Measurements from ENCODE around the gene WDR64.
"Not testable (repeated sequence)": the region's sequence is repeated elsewhere in the genome, so short reads cannot be mapped to it uniquely, and the experiment has no call there.

Gene WDR64

GRCh38 chr1:241632987-241633386, 19.1 kb upstream of the WDR64 start:
- DNase-seq: no peak

GRCh38 chr1:241635556-241636152, 16.4 kb upstream of the WDR64 start:
- no peak for DNase-seq

GRCh38 chr1:241636291-241636690, 15.8 kb upstream of the WDR64 start:
- no peak for DNase-seq

DNA sequence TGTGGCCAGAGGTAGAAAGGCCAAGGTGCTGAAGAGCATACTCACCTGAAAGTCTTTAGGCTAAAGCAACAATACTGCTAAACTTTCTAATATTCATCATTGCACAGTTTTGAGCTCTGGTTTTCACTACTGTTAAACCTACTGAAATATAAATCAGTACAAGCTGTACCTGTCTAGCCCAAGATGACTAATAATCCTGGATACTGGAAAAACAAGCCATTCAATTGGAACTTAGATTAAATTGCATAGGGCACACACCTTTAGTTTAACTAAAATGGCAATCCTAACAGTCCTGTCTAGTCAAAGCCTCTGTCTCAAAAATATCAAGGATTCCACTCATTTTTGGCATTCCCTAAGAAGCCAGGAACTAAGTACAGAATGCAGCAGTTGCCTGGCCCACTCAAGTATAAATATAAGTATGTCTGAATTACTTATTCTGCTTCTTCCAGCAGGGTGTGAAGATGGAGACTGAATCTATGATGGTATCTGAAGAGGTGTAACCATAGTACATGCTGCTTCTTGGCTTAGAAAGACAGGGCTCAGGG, 15.0 kb upstream of the WDR64 start:
- no peak for DNase-seq

GRCh38 chr1:241637604-241638003, 14.5 kb upstream of the WDR64 start:
- no peak for DNase-seq

DNA sequence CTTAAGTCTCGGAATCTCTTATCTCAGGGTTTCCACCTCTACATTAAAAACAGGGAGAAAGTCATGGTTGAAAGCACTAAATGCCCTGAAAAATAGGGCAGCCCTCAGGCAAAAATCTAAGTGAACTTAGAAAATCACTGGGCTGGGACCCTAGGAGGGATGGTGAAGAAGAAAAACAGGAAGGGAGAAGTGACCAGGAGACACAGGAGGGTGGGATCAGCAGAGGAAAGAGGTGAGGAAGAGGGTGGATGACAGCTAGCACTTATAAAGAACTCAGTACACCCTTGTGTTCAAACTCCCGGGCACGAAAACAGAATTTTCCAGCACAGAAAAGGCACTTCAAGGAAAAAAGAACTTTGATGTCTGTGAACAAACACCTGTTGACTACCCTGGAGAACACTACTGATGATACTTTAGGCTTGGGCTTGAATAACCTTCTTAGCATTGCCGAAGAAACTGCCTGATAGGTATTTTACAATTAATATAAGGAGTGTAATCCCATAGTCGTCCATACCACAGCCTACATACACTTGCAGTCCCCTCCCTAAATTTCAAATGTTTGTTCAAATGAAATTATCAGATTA, 13.9 kb upstream of the WDR64 start:
- no peak for DNase-seq

- DNase-seq: no peak
Measured at GRCh38 chr1:241638909-241639622, 13.0 kb upstream of the WDR64 start.

DNA sequence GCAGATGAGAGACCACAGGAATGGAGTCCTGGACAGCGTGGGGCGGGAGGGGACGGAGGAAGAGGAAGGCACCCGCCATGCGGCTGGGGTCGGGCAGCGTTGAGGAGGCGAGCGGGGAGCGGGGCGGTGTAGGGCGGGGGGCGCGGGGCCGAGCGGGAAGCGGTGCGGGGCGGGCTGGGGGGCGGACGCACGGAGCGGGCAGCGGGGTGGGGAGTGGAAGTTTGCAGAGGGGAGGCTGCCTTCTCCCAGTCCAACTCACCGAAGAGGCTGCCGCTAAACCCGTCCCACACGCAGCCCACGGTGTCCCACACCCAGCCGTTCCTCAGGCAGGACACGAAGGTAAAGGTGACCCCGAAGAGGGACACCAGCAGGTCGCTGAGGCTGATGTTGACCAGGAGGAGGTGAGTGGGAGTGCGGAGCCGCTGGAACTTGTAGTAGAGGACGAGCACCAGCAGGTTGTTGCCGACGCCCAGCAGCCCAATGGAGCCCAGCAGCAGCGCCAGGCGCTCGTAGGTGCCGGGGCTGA, 12.4 kb upstream of the WDR64 start:
- DNase-seq: peak; percentile 86

DNA sequence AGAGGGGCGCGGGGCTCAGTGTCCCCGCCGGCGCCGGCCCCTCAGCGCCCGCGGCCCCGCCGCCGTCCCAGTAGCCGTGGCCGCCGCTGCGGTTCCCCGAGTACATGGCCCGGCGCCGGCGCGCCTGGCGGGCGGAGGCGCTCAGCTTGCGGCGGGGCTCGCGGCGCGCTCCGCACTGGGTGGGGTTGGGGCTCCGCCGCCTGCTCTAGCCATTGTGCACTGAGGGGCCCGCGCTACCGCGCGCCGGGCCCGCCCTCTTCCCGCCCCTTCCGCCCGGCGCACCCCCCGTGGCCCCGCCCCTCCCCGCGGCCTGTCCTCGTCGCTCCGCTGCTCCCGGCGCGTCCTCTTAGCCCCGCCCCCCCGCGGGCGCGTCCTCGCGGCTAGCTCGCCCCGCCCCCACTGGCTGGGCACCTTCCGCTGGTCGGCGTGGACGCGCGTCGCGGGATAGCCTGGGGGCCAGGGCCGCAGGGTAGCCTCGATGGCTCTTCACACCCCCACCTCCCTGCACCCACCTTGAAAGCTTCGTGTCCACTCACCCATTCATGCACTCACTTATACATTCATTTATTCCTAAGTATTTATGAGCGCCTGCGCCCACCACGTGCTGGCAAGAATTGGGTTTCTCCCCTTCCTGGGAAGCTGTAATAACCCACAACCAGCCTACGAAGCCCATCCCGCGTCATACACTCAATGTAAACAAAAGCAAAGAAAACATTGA, 11.8 kb upstream of the WDR64 start, which contains the start of the genes CHML and OPN3:
TSS of gene CHML (minus strand) at position 221 of the 718 bp plus-strand sequence. CDS start 4,603 bp downstream, outside the sequence.
TSS of gene OPN3 (minus strand) at position 221 of the 718 bp plus-strand sequence. CDS start at position 106, 115 bp downstream.
- peak; percentile 97 for DNase-seq

- DNase-seq: no peak
Measured at GRCh38 chr1:241640867-241641622, 11.0 kb upstream of the WDR64 start.

GRCh38 chr1:241641773-241642592, 10.1 kb upstream of the WDR64 start:
- DNase-seq: no peak

DNA sequence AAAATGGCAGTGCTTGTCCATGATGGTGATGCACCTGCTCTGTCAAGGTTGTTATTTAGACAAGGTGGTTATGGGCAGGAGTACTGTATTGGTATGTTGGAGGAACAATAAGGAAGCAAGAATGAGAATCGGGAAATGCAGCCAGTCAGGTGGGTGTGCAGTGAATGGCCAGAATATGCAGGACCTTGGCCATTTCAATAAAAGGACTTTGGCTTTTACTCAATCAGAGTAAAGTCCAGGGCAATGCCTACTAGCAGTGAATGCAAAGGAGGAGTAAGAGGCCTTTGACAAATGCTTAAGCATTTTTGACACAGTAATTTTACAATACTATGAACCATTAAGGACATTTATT, 9.5 kb upstream of the WDR64 start:
- DNase-seq: no peak

DNA sequence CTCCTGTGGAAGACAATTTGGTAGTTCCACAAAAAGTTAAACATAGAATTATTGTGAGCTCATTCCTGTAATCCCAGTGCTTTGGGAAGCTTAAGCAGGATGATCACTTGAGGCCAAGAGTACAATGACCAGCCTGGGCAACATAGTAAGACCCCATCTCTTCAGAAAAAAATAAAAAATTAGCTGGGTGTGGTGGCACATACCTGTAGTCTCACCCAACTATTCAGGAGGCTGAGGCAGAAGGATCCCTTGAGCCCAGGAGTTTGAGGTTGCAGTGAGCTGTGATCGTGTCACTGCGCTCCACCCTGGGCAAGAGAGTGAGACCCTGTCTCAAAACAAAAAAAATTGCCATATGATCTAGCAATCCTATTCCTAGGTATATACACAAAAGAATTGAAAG, 7.8 kb upstream of the WDR64 start:
- no peak for DNase-seq

DNA sequence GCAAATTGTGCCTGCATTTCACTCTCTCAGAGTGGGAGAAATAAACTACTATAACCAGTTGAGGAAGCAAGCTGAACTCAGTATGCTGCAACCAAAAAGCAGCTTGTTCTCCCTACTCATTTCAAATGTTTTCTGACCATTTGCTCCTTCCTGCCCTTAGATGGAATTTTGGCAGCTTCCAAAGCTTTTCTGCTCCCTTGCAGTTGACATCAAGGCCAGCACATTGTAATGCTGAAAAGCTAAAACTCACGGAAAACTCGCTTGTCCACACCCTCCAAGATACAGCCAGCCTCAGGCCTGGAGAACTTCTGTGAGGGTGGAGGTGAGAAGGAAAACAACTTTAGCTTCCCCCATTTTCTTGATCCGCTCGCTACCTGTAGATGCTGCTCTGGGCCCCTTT, 6.9 kb upstream of the WDR64 start:
- DNase-seq: no peak

DNA sequence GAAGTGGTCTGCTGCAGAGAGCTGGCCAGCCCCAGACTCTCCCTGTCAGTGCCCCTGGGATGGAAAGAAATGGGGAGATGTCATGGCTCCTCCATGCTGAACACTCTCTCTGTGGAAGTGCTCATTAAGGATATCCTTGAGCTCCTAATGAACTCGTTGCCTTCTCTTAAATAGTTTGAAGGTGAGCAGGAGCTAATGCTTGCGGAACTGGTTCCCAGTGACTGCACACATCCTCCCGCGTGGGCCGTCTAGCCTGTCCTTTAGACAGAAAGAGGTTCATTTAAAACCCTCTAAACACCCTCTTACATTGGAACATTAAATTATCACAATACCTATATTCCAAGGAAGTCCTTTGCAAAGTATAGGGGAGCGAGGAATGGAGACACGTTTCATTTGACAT, 5.9 kb upstream of the WDR64 start:
- no peak for DNase-seq

- DNase-seq: no peak
Measured at GRCh38 chr1:241647658-241648057, 4.4 kb upstream of the WDR64 start.

DNA sequence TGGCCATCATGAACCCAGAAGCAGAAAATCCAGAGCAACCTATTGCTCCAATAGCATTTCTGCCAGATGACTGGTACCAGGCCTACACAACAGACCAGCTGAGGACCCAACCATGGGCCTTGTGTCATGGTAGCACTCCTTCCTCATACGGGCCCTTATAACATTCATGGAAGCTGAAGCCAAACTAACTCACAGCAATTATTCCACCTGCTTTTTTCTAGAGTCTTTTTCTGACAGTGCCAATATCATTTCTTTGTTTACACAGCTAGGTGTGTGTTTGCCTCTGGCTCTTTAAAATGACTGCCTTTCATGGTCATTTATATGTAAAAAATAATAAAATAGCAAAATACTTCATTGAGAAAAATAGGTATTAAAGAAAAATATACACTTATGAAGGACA, 3.9 kb upstream of the WDR64 start:
- no peak for DNase-seq

DNA sequence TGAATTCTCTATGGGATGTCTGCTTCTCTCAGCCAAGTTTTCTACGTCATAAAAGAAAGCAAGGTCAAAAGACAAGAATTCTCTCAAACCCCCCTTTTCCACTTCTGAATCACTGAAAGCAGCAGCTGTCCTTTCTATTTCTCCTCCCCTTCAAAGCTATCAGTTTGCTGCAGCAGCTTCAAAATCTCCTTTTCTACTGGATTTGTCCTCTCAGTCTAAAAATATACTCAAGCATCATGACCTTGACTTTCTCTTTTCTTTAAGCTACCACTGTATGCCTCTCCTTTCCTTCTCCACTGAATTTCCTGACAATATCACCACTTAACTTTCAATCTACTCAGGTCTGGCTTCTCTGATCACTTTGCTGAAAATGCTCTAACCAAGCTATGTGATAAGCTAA, 1.9 kb downstream of the WDR64 start:
- DNase-seq: no peak

DNA sequence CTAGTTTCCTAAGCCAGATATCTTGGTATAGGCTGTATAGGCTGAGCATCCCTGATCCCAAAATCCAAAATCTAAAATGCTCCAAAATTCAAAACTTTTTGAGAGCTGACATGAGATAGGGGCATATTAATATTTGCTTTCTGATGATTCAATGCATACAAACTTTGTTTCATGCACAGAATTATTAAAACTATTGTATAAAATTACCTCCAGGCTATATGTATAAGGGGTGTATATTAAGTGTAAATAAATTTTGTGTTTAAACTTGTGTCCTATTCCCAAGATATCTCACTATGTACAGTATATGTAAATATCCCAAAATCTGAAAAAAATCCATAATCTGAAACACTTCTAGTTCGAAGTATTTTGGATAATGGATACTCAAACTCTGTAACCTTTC, 2.6 kb downstream of the WDR64 start:
- no peak for DNase-seq

GRCh38 chr1:241658081-241658793, 6.2 kb downstream of the WDR64 start:
- no peak for DNase-seq

GRCh38 chr1:241659016-241659415, 6.9 kb downstream of the WDR64 start:
- DNase-seq: not testable (repeated sequence)

All from activated CD8-positive, alpha-beta memory T cell treated with anti-CD3 and anti-CD28 coated beads for 24 hours (primary cell).